HL-60/S4 (cell line): Measurements from ENCODE around the gene RARB.

Experiments used
- in situ Hi-C: fragments of 300-500 bp; cut with MboI; formaldehyde crosslinking; loops from 2 replicates; pipeline ENCODE4 v1.14.3; 2022; ENCODE audit warnings: low sequenced_read_pairs

Gene RARB

GRCh38 chr3:25447285-25447684 lies 19.2 kb downstream of the RARB start:
- in situ Hi-C loops: no loop called here

DNA sequence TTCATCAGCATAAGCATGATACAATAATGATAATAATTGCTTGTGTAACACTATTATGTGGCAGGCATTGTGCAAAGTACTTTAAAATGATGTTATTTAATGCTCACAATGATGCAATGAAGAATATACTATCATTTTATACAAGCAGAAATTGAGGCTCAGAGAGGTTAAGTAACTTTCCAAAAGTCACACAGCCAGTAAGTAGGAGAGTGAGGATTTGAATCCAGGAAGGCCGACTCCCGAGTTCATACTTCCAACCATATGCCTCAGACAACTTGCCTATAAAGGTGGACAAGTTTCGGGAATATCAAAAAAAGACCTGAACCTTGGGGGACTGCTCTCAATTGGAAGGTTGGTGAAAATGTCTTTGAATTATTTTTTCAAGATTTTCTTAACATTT lies 19.9 kb downstream of the RARB start:
- in situ Hi-C loops: no loop called here

DNA sequence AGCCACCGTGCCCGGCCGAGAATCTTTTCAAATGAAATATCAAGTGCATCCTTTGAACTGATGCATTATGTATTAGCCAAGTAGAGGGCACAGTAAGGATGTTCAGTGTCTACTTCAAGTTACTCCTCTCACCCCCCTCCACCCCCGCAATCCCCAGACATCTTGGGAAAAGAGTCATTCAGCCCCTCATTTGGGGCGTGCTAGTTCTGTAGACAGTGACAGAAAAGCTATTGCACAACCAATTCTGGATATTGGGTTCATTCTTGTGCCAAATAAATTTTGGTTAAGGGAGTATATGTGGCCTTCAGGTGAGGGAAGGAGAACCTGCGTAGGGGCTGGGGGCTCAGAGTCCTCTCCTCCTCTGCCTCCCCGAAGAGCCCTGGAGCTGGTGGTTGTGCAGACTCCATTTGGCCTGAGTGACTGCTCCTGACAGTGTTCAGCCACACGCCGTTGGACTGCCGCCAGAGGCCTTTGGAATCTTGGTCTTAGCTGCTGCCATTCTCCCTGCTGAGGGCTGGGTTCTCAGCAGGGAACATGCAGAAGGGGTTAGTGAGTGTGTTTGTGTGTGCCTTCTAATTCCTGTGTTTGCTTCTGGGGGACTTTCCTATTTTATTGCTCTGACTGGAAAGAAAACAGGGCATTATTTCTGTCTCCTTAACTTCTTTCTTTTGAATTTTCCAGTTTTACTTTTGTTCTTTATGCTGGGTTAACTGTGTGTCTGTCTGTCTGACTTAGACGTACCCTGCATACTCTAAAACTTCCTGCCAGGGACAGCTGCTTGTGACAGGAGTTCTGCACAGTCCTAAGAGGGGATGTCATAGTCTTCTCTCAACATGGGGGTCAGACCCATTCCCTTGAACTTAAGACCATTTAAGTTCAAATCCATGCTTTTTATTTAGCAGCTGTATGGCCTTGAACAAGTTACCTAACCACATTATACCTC lies 21.0 kb downstream of the RARB start:
- in situ Hi-C loops: no loop called here

DNA sequence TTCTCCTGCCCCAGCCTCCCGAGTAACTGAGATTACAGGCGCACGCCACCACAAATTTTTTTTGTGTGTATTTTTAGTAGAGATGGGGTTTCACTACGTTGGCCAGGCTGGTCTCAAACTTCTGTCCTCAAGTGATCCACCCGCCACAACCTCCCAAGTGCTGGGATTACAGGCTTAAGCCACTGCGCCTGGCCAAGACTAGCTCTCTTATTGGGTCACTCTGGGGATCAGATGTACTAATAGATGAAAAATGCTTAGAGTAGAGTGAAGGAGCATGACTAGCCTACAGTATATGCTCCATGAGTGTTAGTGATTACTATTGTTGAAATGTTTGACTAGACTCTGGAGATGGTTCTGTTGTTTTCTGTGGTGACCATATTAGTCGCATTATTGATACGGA lies 21.8 kb downstream of the RARB start:
- in situ Hi-C loops: no loop called here

GRCh38 chr3:25452192-25452591 lies 24.1 kb downstream of the RARB start:
- in situ Hi-C loops: no loop called here

DNA sequence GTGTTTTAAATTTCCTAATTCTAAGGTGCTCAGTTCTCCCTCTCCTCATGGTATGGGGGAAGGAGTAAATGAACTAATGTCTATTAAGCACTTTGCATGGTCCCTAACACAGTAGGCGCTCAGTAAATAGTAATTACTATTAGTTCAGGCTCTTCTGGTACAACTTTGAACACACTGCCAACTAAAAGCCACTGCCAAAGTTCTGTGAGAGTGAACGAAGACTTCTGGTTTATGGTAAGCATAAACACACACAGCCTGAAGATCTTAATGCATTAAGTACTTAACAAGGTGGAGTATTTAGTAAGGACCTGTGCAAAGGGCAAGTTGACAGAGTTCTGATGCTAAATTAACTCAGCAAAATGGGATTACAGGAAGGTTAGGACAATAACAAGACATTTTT lies 24.7 kb downstream of the RARB start:
- in situ Hi-C loops: no loop called here

- in situ Hi-C loops: no loop called here
Measured at GRCh38 chr3:25453619-25454004, 25.5 kb downstream of the RARB start.

DNA sequence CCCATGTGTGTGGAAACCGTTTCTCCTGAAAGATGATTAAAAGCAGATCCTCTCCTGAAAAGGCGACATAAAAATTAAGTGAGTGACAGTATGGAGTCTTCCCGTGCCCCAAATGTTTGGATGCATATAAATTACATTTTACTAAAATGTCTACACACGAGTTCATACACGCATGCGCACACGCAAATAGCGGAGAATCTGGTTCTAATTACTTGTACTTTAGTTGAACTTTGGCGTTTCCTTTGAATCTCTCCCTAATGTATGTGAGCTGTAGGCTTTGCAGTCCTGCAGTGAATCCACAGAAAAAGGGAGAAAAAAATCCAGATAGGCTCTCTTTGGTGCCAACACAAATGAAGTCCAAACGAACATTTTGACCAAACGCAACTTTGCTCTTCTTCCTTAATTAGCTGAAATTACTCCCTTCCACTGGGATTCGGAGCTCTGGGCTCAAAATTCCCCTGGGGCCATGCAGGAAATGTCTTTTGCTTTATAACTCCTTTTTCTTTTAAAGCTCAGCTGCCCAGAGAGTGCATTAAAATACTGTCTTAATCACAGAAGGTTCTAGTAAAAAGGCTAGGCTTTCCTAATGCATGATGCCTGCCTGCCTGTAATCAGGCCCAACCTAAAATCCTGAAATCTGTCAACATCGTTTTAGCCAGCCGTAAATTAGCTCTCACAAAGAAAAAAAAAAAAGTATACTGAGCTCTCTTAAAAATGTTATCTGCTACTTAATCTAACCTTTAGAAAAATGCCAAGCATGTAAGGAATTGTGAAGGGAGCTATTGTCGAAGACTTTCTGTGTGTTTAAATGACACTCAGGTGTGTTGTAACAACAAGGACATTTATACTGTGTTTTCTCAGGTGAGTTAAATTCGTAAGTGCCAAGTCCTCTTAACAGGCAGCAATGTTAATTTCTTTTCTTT lies 26.2 kb downstream of the RARB start:
- in situ Hi-C loops: no loop called here

DNA sequence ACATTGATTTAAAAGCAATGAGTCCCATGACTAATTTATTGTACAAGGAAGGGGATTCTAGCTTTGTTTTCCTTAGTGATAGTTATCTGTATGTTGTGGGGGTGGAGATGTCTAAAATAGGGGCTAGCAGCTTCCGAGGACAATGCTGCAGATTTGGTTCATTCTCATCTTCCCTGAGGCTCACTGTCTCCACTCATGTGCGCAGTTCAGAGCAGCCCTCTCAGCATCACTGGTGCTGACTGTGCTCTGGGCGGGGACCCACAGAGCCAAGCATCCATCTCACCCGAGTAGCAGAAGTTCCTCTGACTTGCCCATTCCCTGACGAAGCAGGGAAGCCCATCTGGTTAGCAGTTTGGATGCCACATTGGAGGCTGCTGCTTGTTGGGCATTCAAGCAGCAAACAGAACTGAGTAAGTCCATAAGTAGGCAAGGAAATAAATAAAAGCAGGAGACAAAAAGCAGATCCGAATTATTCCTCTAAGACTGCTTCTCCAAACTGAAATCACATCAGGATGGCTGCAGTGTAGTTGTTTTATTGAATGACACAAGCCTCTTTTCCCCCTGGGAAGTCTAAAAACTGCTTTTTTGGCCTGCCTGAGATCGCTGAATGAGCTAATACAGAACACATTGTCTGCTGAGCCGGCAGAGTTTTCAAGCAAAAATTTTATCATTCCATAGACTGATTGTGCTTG lies 27.5 kb downstream of the RARB start:
- in situ Hi-C loops: no loop called here

DNA sequence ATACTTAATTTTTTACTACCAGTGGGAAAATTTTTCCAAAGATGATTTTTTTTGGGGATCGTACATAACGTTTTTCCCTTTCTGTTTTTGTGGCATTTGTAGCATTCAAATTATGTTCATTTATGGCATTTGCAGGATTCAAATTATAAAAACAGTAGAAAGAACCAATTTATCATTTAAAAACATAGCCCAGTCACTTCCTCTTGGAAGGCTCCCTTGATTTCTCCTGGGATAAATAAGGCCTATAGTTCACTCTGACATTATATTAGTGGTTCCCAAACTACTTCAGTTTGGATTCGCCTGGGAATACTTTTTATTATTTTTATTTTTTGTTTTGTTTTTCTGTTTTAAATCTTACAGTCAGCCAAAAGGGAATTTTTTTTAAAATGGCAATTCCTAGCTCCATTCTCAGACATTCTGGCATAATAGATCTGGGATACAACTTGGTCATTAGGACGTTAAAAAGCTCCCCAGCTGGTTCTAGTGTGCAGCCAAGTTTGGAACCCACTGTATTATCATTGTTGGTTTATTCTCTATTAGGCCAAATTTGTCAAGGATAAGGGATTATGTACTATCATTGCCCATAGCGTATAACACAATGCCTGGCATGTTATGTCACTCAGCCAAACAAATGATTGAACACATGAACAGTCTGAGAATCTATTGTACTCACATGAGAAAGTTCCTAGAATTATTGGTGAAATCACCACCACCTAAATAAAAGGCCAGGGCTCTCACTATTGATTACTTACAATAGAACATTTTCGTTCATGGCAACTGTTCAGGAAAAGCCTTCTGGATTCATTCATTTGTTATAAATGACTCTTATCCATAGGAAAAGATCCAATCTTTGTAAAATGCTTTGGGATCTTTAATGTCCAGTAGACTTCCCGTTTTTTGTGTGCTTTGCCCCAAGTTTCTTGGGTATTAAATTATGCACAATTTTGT lies 28.9 kb downstream of the RARB start:
- in situ Hi-C loops: no loop called here

DNA sequence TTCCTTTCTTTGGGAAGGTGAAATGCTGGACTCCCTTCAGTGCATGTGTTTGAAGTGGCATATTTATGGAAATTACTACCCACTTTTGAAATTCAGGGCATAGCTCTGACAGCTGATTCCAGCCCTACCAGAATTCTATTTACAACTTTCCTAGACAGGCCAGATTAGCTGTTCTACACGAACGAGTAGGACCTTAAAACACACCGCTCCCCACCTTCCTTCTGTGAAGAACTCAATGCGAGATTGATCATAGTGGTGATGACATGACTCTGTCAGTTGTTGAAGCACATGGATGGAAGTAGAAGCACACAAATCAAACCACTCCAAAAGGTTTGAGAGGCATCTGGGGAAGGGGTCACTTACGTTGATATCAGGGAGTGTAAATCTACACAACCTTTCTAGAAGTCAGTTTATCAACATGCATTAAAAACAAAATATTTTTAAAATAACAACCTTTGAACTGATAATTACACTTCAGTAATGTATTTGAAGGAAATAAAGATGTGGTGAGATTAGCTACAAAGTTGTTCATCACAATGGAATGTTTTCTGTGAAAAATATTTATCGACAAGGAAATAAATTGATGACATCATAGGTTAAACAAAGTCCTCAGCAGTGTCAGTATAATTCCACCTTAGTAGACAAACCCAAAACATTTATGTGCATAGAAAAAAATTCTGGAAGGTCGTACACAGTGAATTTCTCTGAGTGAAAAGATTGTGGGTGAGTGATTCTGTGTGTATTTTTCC lies 29.8 kb downstream of the RARB start:
- in situ Hi-C loops: no loop called here

- in situ Hi-C loops: no loop called here
Measured at GRCh38 chr3:25458420-25458814, 30.4 kb downstream of the RARB start.

DNA sequence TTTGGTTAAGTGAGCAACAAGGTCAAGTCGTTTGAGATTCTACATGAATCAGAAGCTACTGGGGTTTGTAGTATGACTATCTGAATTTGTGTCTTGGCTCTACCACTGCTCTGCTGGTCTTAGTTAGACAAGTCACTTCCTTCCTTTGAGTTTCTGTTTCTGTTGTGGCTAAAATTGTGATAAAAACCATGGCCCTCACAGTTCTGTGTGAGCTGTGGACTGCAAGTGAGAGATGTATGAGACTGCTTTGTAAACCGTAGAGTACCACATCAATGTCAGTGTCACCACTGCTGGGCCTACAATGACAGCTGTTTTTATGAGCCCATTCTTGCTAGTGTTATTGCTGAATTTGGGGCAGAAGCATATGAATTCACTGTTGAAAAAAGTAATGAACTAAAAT lies 32.7 kb downstream of the RARB start:
- in situ Hi-C loops: no loop called here

DNA sequence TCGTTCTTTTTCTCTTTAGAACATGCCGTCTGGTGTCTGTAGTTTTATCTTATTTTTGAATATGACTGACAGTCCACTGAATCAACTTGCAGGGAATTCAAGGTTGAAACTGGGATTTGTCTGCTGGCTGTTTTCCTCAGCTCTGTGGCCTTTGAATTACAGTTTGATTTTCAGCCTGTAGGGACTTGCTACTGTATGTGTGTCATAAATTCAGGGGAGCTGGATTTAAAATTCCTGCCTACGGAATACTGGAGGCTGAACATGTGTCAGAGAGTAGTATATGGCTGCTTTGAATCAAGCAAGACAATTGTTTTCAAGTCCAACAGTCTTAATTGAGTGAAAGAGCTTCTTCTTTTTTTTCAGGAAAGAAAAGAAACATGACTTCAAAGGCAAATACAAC lies 33.9 kb downstream of the RARB start:
- in situ Hi-C loops: no loop called here

DNA sequence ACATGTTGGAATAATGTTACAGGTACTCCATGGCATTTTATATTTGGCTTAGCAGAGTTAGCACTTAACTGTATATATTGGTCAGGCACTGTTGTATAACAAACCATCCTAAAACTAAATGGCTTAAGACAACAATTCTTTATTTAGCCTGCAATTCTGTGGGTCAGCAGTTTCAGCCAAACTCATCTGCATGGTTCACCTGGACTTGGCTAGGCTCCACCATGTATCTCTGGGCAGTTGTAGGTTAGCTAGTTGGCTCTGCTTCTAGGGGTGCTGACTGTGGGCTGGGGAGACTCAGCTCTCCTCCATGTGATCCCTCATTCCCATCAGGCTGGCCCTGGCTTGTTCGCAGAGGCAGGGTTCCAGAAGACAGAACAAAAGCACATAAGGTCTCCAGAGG lies 34.4 kb downstream of the RARB start:
- in situ Hi-C loops: no loop called here

- in situ Hi-C loops: no loop called here
Measured at GRCh38 chr3:25463836-25464418, 35.9 kb downstream of the RARB start.

DNA sequence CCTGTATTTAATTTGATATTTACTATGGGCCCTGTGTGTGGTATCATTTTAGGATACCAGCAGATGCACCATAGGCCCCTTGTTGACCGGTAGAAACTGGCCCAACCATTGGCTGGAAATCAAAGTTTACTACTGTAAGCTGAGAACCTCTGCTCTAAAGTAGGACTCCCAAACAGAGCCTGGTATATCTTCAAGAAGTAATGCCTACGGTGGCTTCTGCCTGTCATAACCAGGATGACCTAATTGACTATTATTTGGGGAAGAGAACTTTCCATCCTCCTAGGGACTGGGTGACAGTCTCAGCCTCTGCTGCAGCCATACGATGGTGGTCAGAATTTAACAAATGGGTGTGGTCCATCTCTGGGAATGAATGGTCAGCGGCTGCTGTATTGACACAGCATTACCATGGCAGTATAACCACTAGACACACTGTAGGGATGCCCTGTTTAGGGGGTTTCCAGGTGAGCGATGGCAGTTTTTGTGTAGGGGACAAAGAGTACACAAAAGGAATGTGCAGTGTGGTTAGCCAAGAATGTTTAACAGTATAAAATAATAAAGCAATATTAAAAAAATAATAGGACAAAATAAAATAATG lies 37.3 kb downstream of the RARB start:
- in situ Hi-C loops: no loop called here

- in situ Hi-C loops: no loop called here
Measured at GRCh38 chr3:25468866-25469319, 40.8 kb downstream of the RARB start.

- in situ Hi-C loops: no loop called here
Measured at GRCh38 chr3:25469558-25469957, 41.5 kb downstream of the RARB start.
